MCF 10A (cell line): ENCODE data around the gene PSPN. TPM values are rescaled to one million over a fixed set of nuclear protein-coding genes. Genes with fewer than 3 reads are reported as not detected.

Experiments
- BruUV-seq: library from RNA; stranded (reverse); fragments of 400-500 nt; replicated peaks from 2 replicates; lab custom pipeline; 2021; lab: Mats Ljungman, UMichigan
- CTCF ChIA-PET: fragments of 300-600 bp; sonication (Branson Sonifier 250); formaldehyde crosslinking; extraction: SDS; loops from one replicate; lab custom pipeline; 2021; ENCODE audit warnings: antibody characterized with exemption, inconsistent platforms; lab: Yijun Ruan, JAX
- POLR2A ChIA-PET: fragments of 300-600, 350-650 bp; sonication (Branson Sonifier 250); formaldehyde crosslinking; extraction: SDS; loops from one replicate; lab custom pipeline; 2020; ENCODE audit warnings: antibody characterized with exemption, inconsistent platforms; lab: Yijun Ruan, JAX
- DNase-seq: peaks from one replicate; pipeline ENCODE4 v3.0.0-alpha.2; 2018; ENCODE audit not compliant: unreplicated experiment
- H3K27ac Mint-ChIP-seq: one replicate; pipeline ENCODE4 v1.8.0; 2022; ENCODE audit warnings: mild to moderate bottlenecking, low read depth, mixed read lengths; ENCODE audit not compliant: unreplicated experiment
- H3K27me3 Mint-ChIP-seq: one replicate; pipeline ENCODE4 v1.8.0; 2022; ENCODE audit warnings: mixed read lengths; ENCODE audit not compliant: insufficient read depth, unreplicated experiment
- H3K36me3 Mint-ChIP-seq: one replicate; pipeline ENCODE4 v1.8.0; 2022; ENCODE audit warnings: mild to moderate bottlenecking, moderate library complexity, mixed read lengths; ENCODE audit not compliant: insufficient read depth, unreplicated experiment
- H3K4me1 Mint-ChIP-seq: one replicate; pipeline ENCODE4 v1.8.0; 2022; ENCODE audit warnings: mixed read lengths; ENCODE audit not compliant: insufficient read depth, unreplicated experiment
- H3K4me3 Mint-ChIP-seq: one replicate; pipeline ENCODE4 v1.8.0; 2022; ENCODE audit warnings: mild to moderate bottlenecking, moderate library complexity, mixed read lengths; ENCODE audit not compliant: unreplicated experiment
- H3K9me3 Mint-ChIP-seq: one replicate; pipeline ENCODE4 v1.8.0; 2022; ENCODE audit warnings: mixed read lengths; ENCODE audit not compliant: unreplicated experiment
- intact Hi-C: fragments of 100-400 bp; cut with micrococcal nuclease; formaldehyde crosslinking; loops from 2 replicates; pipeline ENCODE4 v1.14.1; 2022
- total RNA-seq: library from RNA; stranded (reverse); gene quantifications from 2 replicates; pipeline ENCODE4 v1.2.3, GENCODE V29; 2022
- TF ChIP-seq, protein P1 (sequence below): fragments of 200-600 bp; IDR thresholded peaks from one replicate; pipeline ENCODE4 v1.8.0; 2022; ENCODE audit warnings: antibody characterized with exemption, mild to moderate bottlenecking; ENCODE audit not compliant: unreplicated experiment

PSPN gene
- total RNA-seq, 1 experiment from 2014 or later = 1.1 TPM

DNA sequence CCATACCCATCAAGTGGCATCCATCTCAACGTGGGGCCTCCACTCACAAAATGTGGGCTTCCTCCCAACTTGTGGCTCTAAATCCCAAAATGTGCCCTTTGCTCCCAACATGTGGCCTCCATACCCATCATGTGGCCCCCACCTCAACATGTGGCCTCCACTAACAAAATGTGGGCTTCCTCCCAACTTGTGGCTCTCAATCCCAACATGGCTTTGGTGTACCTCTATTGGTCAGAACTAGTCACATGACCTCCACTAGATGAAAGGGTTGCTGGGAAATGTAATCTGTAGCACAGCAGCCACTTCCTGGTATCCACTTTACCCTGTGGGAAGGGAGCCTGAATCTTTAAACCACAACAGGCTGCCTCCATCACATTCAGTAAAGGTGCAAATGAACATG is 32.3 kb downstream of the PSPN start:
- no TSS peak for BruUV-seq
- ChIA-PET POLR2A (no interaction called here), CTCF (no interaction called here)
- H3K27me3 Mint-ChIP-seq = no peaks in the 10 kb centered on the region
- TF ChIP-seq, protein P1, sequence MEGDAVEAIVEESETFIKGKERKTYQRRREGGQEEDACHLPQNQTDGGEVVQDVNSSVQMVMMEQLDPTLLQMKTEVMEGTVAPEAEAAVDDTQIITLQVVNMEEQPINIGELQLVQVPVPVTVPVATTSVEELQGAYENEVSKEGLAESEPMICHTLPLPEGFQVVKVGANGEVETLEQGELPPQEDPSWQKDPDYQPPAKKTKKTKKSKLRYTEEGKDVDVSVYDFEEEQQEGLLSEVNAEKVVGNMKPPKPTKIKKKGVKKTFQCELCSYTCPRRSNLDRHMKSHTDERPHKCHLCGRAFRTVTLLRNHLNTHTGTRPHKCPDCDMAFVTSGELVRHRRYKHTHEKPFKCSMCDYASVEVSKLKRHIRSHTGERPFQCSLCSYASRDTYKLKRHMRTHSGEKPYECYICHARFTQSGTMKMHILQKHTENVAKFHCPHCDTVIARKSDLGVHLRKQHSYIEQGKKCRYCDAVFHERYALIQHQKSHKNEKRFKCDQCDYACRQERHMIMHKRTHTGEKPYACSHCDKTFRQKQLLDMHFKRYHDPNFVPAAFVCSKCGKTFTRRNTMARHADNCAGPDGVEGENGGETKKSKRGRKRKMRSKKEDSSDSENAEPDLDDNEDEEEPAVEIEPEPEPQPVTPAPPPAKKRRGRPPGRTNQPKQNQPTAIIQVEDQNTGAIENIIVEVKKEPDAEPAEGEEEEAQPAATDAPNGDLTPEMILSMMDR = no peak
- H3K36me3 Mint-ChIP-seq = no peaks in the 10 kb centered on the region
- no peak overlapping the region for H3K27ac Mint-ChIP-seq
- intact Hi-C loops = no loop called here
- no peaks in the 10 kb centered on the region for H3K4me1 Mint-ChIP-seq
- H3K9me3 Mint-ChIP-seq = no peaks in the 10 kb centered on the region
- no peak overlapping the region for H3K4me3 Mint-ChIP-seq
- no peak for DNase-seq

DNA sequence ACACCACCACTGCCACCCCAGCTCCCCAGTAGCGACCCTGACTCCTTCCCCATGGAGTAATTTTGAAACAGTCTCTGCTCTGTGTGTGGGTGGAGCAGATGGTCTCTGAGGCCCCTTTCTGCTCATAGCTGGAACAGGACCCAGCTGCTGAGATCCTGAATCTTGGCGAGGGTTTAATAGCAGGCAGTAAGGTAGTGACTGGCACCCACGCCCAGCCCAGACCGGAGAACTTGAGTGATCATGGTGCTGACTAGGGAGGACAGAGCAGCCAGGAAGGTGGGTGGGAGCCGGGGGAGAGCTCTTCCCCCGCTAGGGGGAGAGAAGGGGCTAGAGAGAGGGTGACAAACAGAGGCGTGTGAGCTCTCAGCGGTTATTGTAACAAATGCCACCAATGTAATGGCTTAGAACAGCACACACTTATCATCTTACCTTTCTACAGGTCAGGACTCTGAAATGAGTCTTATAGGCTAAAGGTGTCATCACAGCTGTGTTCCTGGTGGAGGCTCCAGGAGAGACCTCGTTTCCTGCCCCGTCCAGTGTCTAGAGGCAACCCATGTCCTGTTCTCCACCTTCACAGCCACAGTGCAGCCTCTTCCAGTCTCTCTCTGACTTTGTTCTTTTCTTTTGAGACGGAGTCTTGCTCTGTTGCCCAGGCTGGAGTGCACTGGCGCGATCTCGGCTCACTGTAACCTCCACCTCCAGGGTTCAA is 35.1 kb downstream of the PSPN start:
- no peak overlapping the region for H3K4me3 Mint-ChIP-seq
- no peaks in the 10 kb centered on the region for H3K9me3 Mint-ChIP-seq
- H3K36me3 Mint-ChIP-seq = no peaks in the 10 kb centered on the region
- intact Hi-C loops = no loop called here
- no peak for DNase-seq
- ChIA-PET POLR2A (no interaction called here), CTCF (interaction anchor here (0.6 to 1.1 kb wide), 4 partner anchors 12 to 352 kb away, joined by 3 to 4 read pairs (median 4); no protein-coding TSS in a partner anchor)
- TF ChIP-seq, protein P1 = no peak
- no peaks in the 10 kb centered on the region for H3K27me3 Mint-ChIP-seq
- H3K4me1 Mint-ChIP-seq = no peaks in the 10 kb centered on the region
- BruUV-seq = no TSS peak
- H3K27ac Mint-ChIP-seq = no peak overlapping the region

DNA sequence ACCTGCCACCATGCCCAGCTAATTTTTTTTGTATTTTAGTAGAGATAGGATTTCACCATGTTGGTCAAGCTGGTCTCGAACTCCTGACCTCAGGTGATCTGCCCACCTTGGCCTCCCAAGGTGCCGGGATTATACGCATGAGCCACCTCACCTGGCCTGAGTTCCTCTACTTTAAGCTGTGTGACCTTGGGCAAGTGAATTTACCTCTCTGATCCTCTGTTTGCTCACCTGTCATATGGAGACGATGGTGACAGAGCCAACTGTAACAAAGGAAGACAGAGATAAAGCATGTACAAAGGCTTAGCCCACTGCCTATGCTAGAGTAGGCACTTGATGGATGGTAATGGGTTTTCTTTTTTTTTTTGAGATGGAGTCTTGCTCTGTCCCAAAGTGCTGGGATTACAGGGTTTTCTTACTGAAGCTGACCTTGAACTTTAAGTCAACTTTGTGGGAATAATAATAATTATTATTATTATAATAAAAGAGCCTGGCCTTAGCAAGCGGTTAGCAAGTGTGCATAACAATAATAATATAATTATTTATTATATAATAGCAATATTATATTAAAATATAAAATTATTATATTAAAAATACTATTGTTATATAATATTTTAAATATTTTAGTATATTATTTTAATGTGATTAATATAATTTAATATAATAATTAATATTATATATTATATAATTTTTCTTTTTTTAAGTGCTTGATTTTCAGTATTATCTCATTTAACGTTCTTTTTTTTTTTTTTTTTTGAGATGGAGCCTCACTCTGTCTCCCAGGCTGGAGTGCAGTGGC is 41.0 kb downstream of the PSPN start:
- CTCF ChIA-PET = interaction anchor here (0.6 to 0.7 kb wide), 2 partner anchors 35 to 304 kb away, joined by 3 read pairs; no protein-coding TSS in a partner anchor
- H3K4me1 Mint-ChIP-seq = no peaks in the 10 kb centered on the region

DNA sequence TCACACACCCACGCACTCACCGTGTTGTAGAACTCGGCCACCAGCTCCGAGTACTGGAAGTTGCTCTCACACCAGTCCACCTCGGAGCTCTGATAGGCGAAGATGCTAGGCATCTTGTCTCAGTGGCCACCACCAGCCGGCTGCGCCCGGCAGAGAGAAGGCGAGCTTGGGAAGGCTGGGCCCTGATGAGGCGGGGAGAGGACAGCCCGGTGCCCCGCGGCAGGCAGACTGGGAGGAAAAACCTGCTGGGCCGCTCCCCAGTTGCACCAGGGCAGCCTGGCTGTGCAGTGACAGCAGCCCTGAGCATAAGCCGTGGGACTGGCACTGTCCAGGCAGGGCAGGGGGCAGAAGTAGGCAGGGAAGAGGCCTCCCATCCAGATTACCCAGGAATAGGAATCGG is 42.3 kb downstream of the PSPN start, which contains the start of gene ACER1:
TSS of gene ACER1 (minus strand) at position 174 of the 400 bp plus-strand sequence. CDS start at position 113, 61 bp downstream.
- TF ChIP-seq, protein P1 = no peak
- Mint-ChIP-seq H3K4me3 (no peak within 1 kb of the TSS), H3K36me3 (no peaks in the 10 kb centered on the region), H3K27me3 (no peaks in the 10 kb centered on the region), H3K27ac (no peak within 1 kb of the TSS), H3K9me3 (no peaks in the 10 kb centered on the region), H3K4me1 (no peaks in the 10 kb centered on the region)
- DNase-seq = no peak
- CTCF ChIA-PET = no interaction called here
- BruUV-seq = no TSS peak
- intact Hi-C loops = no loop called here
- POLR2A ChIA-PET = no interaction called here

More for the DNA sequence above, 41.0 kb downstream of the PSPN start:
- Mint-ChIP-seq H3K27me3 (no peaks in the 10 kb centered on the region), H3K4me3 (no peak overlapping the region), H3K9me3 (no peaks in the 10 kb centered on the region), H3K36me3 (no peaks in the 10 kb centered on the region), H3K27ac (no peak overlapping the region)
- POLR2A ChIA-PET = interaction anchor here (0.8 kb wide), 1 partner anchor 146 kb away, joined by 3 read pairs; no protein-coding TSS in a partner anchor
- no TSS peak for BruUV-seq
- TF ChIP-seq, protein P1 = no peak
- no peak for DNase-seq
- intact Hi-C loops = no loop called here
